ENCODE data around the gene ZNF70. TPM values are rescaled to one million over a fixed set of nuclear protein-coding genes. Genes with fewer than 3 reads are reported as not detected.

Gene ZNF70
- total RNA-seq, 1 experiment from 2014 or later = 2.9 TPM

DNA sequence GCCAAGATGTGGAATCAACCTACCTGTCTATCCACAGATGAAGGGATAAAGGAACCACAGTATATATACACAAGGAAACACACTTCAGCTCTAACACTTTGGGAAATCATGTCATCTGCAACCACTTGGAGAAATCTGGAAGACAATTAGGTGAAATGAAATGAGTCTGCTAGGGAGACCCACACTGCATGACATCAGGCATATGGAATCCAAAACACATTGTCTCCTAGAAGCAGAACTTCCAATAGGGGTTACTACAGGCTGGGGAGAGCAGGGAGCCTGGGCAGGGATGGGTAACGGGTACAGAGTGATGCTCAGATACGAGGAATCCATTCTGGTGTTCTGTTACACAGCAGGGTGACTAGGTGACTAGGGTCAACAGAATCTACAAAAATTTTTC lies 41.8 kb downstream of the ZNF70 start:
- Histone ChIP-seq H3K9me3 (ENCODE audit: insufficient read depth, low read depth) (no peaks in the 10 kb centered on the region), H2AFZ (no peak overlapping the region), H3F3A (ENCODE audit: insufficient read depth, low read depth) (no peaks in the 10 kb centered on the region), H4K20me1 (ENCODE audit: insufficient read depth) (no peaks in the 10 kb centered on the region; the same call in 1 of the 2 replicates), H3K4me1 (replicated peaks; ENCODE audit: insufficient read depth) (no peaks in the 10 kb centered on the region), H3K4me3 (no peak overlapping the region), H3K27ac (no peak overlapping the region), H3K4me2 (no peak overlapping the region), H3K27me3 (ENCODE audit: insufficient read depth, low read depth) (no peaks in the 10 kb centered on the region), H3K9me2 (ENCODE audit: insufficient read depth) (no peaks in the 10 kb centered on the region), H3K79me2 (ENCODE audit: low read depth) (no peaks in the 10 kb centered on the region), H3K36me3 (ENCODE audit: low read depth) (peaks cover 39% of the 10 kb centered on the region; the same call in 1 of the 2 replicates)
- intact Hi-C loops (cut with micrococcal nuclease; ENCODE audit: unreplicated experiment) = no loop called here
- DNase-seq = no peak
- no peak for TF ChIP-seq EZH2 (IDR thresholded peaks at IDR 0.05; ENCODE audit: low read depth)
- TF ChIP-seq, protein P1, sequence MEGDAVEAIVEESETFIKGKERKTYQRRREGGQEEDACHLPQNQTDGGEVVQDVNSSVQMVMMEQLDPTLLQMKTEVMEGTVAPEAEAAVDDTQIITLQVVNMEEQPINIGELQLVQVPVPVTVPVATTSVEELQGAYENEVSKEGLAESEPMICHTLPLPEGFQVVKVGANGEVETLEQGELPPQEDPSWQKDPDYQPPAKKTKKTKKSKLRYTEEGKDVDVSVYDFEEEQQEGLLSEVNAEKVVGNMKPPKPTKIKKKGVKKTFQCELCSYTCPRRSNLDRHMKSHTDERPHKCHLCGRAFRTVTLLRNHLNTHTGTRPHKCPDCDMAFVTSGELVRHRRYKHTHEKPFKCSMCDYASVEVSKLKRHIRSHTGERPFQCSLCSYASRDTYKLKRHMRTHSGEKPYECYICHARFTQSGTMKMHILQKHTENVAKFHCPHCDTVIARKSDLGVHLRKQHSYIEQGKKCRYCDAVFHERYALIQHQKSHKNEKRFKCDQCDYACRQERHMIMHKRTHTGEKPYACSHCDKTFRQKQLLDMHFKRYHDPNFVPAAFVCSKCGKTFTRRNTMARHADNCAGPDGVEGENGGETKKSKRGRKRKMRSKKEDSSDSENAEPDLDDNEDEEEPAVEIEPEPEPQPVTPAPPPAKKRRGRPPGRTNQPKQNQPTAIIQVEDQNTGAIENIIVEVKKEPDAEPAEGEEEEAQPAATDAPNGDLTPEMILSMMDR (conservative IDR thresholded peaks at IDR 0.05) = no peak
- no TSS peak for BruUV-seq (replicated peaks)
- POLR2A ChIA-PET (ENCODE audit: unreplicated experiment) = no interaction called here
- CTCF ChIA-PET = no interaction called here

DNA sequence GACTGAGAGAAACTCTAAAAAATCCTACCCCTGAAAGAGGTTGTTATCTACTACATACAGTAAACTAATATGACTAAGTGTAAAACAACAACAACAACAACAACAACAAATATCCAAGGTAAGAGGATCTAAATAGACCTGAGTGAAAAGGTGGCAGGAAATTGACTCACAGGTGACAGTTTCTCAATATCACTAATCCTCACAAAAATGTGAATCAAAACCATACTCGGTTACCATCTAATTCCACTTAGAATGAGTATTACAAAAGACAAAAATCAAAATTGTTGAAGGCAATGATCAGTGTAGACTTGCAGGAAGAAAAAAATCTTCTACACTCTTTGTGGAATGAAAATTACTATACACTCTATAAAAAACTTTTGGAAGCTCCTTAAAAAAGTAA lies 42.6 kb downstream of the ZNF70 start:
- no peak overlapping the region for H3K4me2 ChIP-seq
- TF ChIP-seq EZH2 (IDR thresholded peaks at IDR 0.05; ENCODE audit: low read depth) = no peak
- TF ChIP-seq, protein P1 (conservative IDR thresholded peaks at IDR 0.05) = no peak

DNA sequence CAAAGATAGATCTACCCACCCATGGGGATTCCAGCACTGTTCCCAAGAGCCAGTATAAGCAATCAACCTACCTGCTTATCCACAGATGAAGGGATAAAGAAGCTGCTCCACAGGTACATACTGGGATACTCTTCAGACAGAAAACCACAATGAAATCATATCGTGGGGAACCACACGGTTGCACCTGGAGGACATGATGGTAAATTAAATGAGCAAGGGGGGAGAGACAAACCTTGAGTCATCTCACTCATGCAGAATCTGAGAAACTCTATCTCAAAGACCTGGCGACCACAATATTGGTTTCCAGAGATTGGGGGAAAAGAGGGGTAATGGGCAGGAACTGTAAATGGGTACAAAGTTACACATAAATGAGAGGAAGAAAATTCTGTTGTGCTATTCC lies 45.6 kb downstream of the ZNF70 start:
- H3K27ac ChIP-seq = no peak overlapping the region
- H3K4me2 ChIP-seq = no peak overlapping the region
- TF ChIP-seq, protein P1 (conservative IDR thresholded peaks at IDR 0.05) = no peak
- no peaks in the 10 kb centered on the region for H3K9me3 ChIP-seq (ENCODE audit: insufficient read depth, low read depth)
- POLR2A ChIA-PET (ENCODE audit: unreplicated experiment) = no interaction called here
- H3K79me2 ChIP-seq (ENCODE audit: low read depth) = no peaks in the 10 kb centered on the region
- no TSS peak for BruUV-seq (replicated peaks)
- H3F3A ChIP-seq (ENCODE audit: insufficient read depth, low read depth) = no peaks in the 10 kb centered on the region
- CTCF ChIA-PET = no interaction called here
- no peak for DNase-seq
- no peak overlapping the region for H2AFZ ChIP-seq
- H3K36me3 ChIP-seq (ENCODE audit: low read depth) = peaks cover 39% of the 10 kb centered on the region; the same call in 1 of the 2 replicates
- intact Hi-C loops (cut with micrococcal nuclease; ENCODE audit: unreplicated experiment) = no loop called here
- H3K9me2 ChIP-seq (ENCODE audit: insufficient read depth) = no peaks in the 10 kb centered on the region
- no peaks in the 10 kb centered on the region for H3K27me3 ChIP-seq (ENCODE audit: insufficient read depth, low read depth)
- no peak overlapping the region for H3K4me3 ChIP-seq
- H3K4me1 ChIP-seq (replicated peaks; ENCODE audit: insufficient read depth) = no peaks in the 10 kb centered on the region
- H4K20me1 ChIP-seq (ENCODE audit: insufficient read depth) = no peaks in the 10 kb centered on the region; the same call in 1 of the 2 replicates

More for the DNA sequence above, 42.6 kb downstream of the ZNF70 start:
- Histone ChIP-seq H3K27me3 (ENCODE audit: insufficient read depth, low read depth) (no peaks in the 10 kb centered on the region), H2AFZ (no peak overlapping the region), H3F3A (ENCODE audit: insufficient read depth, low read depth) (no peaks in the 10 kb centered on the region), H3K27ac (no peak overlapping the region), H3K9me3 (ENCODE audit: insufficient read depth, low read depth) (no peaks in the 10 kb centered on the region), H3K4me3 (no peak overlapping the region), H3K36me3 (ENCODE audit: low read depth) (peaks cover 39% of the 10 kb centered on the region; the same call in 1 of the 2 replicates), H4K20me1 (ENCODE audit: insufficient read depth) (no peaks in the 10 kb centered on the region; the same call in 1 of the 2 replicates), H3K4me1 (replicated peaks; ENCODE audit: insufficient read depth) (no peaks in the 10 kb centered on the region), H3K79me2 (ENCODE audit: low read depth) (no peaks in the 10 kb centered on the region), H3K9me2 (ENCODE audit: insufficient read depth) (no peaks in the 10 kb centered on the region)
- ChIA-PET CTCF (no interaction called here), POLR2A (ENCODE audit: unreplicated experiment) (no interaction called here)
- intact Hi-C loops (cut with micrococcal nuclease; ENCODE audit: unreplicated experiment) = no loop called here
- no peak for DNase-seq
- no TSS peak for BruUV-seq (replicated peaks)

Data from PC-9 (cell line).